ENCODE measurements around the gene HS6ST1. TPM values are rescaled to one million over a fixed set of nuclear protein-coding genes. Genes with fewer than 3 reads are reported as not detected.

HS6ST1 gene
- polyA plus RNA-seq, 1 donor (not counting 4 experiments of a cell fraction or from before 2014, with no cell fraction given) = 6.3 TPM

GRCh38 chr2:128366713-128367511 is 48.2 kb upstream of the HS6ST1 start:
- Histone ChIP-seq H3K9ac (ENCODE audit: control insufficient read depth, extremely low read depth, insufficient read depth, low read length) (no peak overlapping the region), H3K4me3 (ENCODE audit: control insufficient read depth in 2 of 3, extremely low read depth in 1 of 3, insufficient read depth in 2 of 3, low read depth in 1 of 3, low read length in 3 of 3) (no peak overlapping the region), H2AFZ (ENCODE audit: control insufficient read depth, low read length) (no peak overlapping the region), H3K4me2 (ENCODE audit: control insufficient read depth, extremely low read depth, insufficient read depth, low read depth, low read length) (no peak overlapping the region), H3K4me1 (ENCODE audit: control insufficient read depth, extremely low read depth, insufficient read depth, low read length) (peaks cover 23% of the 10 kb centered on the region), H3K27ac (ENCODE audit: control insufficient read depth, insufficient read depth, low read length) (no peak overlapping the region), H3K36me3 (ENCODE audit: control insufficient read depth in 2 of 2, extremely low read depth in 1 of 2, insufficient read depth in 2 of 2, low read length in 2 of 2) (no peaks in the 10 kb centered on the region), H3K9me3 (ENCODE audit: control insufficient read depth, low read depth, low read length) (no peaks in the 10 kb centered on the region), H3K79me2 (ENCODE audit: control insufficient read depth, insufficient read depth, low read length) (no peaks in the 10 kb centered on the region), H4K20me1 (ENCODE audit: control insufficient read depth, extremely low read depth, insufficient read depth, low read length) (no peaks in the 10 kb centered on the region), H3K27me3 (ENCODE audit: control insufficient read depth, extremely low read depth, insufficient read depth, low read length) (no peaks in the 10 kb centered on the region), H3K9me1 (ENCODE audit: control insufficient read depth, extremely low read depth, insufficient read depth, low read length) (no peaks in the 10 kb centered on the region)
- FAIRE-seq (no peak), DNase-seq (ENCODE audit: low read depth, low spot score) (no peak)
- TF ChIP-seq EZH2 (IDR thresholded peaks at IDR 0.05; ENCODE audit: low read length) (no peak), CTCF (optimal IDR thresholded peaks at IDR 0.05 in 1 of 3, IDR thresholded peaks at IDR 0.05 in 1 of 3, conservative IDR thresholded peaks at IDR 0.05 in 1 of 3; ENCODE audit: extremely low read depth in 1 of 3, insufficient read depth in 2 of 3, low read length in 3 of 3) (no peak)
- dilution Hi-C loops (cut with MboI; ENCODE audit: extremely low pct_ligation_motif_present, low sequenced_read_pairs) = no loop called here

- H3K4me2 ChIP-seq (ENCODE audit: control insufficient read depth, extremely low read depth, insufficient read depth, low read depth, low read length) = no peak overlapping the region
- no peak overlapping the region for H3K9ac ChIP-seq (ENCODE audit: control insufficient read depth, extremely low read depth, insufficient read depth, low read length)
- TF ChIP-seq CTCF (optimal IDR thresholded peaks at IDR 0.05 in 1 of 3, IDR thresholded peaks at IDR 0.05 in 1 of 3, conservative IDR thresholded peaks at IDR 0.05 in 1 of 3; ENCODE audit: extremely low read depth in 1 of 3, insufficient read depth in 2 of 3, low read length in 3 of 3) (no peak), EZH2 (IDR thresholded peaks at IDR 0.05; ENCODE audit: low read length) (no peak)
- no peaks in the 10 kb centered on the region for H3K79me2 ChIP-seq (ENCODE audit: control insufficient read depth, insufficient read depth, low read length)
- no peaks in the 10 kb centered on the region for H3K36me3 ChIP-seq (ENCODE audit: control insufficient read depth in 2 of 2, extremely low read depth in 1 of 2, insufficient read depth in 2 of 2, low read length in 2 of 2)
- H3K9me3 ChIP-seq (ENCODE audit: control insufficient read depth, low read depth, low read length) = no peaks in the 10 kb centered on the region
- H3K27me3 ChIP-seq (ENCODE audit: control insufficient read depth, extremely low read depth, insufficient read depth, low read length) = no peaks in the 10 kb centered on the region
- DNase-seq (ENCODE audit: low read depth, low spot score) = no peak
- H3K4me1 ChIP-seq (ENCODE audit: control insufficient read depth, extremely low read depth, insufficient read depth, low read length) = peaks cover 23% of the 10 kb centered on the region
- H3K27ac ChIP-seq (ENCODE audit: control insufficient read depth, insufficient read depth, low read length) = no peak overlapping the region
- H3K4me3 ChIP-seq (ENCODE audit: control insufficient read depth in 2 of 3, extremely low read depth in 1 of 3, insufficient read depth in 2 of 3, low read depth in 1 of 3, low read length in 3 of 3) = no peak overlapping the region
- no peak for FAIRE-seq
- H3K9me1 ChIP-seq (ENCODE audit: control insufficient read depth, extremely low read depth, insufficient read depth, low read length) = no peaks in the 10 kb centered on the region
- no peaks in the 10 kb centered on the region for H4K20me1 ChIP-seq (ENCODE audit: control insufficient read depth, extremely low read depth, insufficient read depth, low read length)
- dilution Hi-C loops (cut with MboI; ENCODE audit: extremely low pct_ligation_motif_present, low sequenced_read_pairs) = no loop called here
- H2AFZ ChIP-seq (ENCODE audit: control insufficient read depth, low read length) = no peak overlapping the region
Measured at GRCh38 chr2:128365217-128365905, 46.7 kb upstream of the HS6ST1 start.
